CD1c-positive myeloid dendritic cell (primary cell): ENCODE measurements around the gene S100A7.
A peak's percentile ranks its signal among the peaks of the same experiment; 100 is the strongest.
"Not testable (repeated sequence)": the region's sequence is repeated elsewhere in the genome, so short reads cannot be mapped to it uniquely, and the experiment has no call there.

Experiments
- DNase-seq: peaks from one replicate; pipeline ENCODE4 v3.0.0-alpha.2; 2016; ENCODE audit errors: extremely low spot score

S100A7 gene

DNA sequence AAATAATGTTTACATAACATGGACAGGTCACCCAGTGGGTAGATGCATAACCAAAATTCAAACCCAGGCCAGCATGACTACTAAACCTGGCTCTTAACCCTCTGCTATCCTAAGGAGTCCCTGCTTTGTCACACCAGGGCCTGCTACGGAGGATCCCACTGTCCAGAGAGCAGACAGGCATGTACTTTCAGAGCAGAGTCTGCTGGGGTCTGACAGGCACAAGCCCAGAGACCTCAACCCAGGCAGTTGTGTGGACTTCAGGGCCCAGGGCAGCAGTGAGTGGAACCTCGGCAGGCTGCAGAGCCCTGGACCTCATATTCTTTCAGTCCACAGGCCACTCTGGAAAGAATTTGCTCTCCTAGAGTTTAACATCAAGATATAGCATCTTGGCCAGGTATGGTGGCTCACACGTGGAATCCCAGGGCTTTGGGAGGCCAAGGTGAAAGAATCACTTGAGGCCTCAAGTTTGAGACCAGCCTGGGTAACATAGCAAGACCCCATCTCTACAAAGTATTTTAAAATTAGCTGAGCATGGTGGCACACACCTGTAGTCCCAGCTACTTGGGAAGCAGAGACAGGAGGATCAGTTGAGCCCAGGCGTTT is 16.1 kb upstream of the S100A7 start:
- DNase-seq, result no peak

DNA sequence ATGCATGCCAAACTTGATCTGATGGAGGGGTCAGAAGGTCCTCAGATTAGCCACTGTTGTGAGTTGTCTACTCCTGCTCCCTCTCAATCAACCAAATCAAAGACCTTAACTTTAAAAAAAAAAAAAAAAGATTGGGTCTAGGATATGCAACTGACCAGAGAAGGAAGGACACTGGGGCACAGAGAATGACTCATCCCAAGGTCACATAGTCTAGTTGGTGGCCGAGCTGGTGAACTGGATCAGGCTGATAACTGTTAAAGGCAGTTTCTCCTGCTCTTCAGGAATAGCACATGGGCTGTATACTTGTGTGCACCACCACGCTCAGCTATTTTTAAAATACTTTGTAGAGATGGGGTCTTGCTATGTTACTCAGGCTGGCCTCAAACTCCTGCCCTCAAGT is 14.8 kb upstream of the S100A7 start:
- no peak for DNase-seq

DNA sequence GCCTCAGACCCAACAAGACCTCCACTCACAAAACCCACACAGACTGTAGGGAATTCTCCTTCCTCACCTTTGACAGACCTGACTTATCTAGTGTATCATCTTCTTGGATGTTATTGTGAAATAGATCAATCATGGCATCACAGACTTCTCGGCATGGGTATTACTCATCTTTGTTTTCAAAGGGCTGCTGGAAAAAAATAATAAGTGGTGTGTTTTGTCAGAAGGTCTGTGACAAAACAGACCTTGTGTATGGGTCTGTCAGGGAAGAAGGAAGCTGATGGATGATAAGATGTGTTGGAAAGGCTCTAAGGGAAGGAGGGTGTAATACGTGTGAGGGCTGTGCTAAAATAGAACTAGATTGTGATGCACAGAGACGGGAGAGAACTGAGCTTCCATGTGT is 13.9 kb upstream of the S100A7 start:
- no peak for DNase-seq

DNA sequence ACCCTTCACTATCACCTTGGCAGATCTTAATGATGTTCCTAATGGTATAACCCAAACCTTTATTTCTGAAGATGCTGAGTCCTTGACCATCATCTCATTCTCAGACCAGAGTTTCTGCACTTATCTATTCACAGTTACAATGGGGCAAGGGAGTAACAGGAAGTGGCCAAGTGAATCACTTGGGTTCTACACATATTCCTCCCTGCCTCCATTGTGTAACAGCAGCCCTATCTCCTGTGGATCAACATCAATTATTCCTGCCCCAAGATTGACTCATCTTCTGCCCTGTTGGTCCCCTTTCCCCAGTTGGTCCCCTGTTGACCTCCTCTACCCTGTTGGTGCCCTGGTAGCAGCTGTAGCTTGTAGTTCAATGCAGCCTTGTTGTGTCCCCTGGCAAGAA is 10.3 kb upstream of the S100A7 start:
- no peak for DNase-seq

DNA sequence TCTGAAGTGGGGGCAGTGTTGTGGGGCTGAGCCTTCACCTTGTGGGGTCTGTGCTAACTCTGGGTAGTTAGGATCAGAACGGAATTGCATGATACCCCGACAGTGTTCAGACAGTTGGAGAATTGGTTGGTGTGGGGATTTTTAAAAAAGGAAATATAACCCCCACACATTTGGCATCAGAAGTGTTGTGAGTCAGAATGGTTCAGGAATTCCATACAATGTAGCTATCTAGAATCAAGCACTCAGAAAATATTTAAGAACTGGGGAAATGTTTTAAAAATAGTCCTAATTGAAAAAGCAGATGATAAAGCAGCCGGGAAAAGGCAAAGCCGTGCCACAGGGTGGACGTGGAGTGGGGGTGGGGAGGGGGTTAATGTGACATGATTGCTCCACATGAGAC is 6.5 kb upstream of the S100A7 start:
- DNase-seq, result no peak

DNA sequence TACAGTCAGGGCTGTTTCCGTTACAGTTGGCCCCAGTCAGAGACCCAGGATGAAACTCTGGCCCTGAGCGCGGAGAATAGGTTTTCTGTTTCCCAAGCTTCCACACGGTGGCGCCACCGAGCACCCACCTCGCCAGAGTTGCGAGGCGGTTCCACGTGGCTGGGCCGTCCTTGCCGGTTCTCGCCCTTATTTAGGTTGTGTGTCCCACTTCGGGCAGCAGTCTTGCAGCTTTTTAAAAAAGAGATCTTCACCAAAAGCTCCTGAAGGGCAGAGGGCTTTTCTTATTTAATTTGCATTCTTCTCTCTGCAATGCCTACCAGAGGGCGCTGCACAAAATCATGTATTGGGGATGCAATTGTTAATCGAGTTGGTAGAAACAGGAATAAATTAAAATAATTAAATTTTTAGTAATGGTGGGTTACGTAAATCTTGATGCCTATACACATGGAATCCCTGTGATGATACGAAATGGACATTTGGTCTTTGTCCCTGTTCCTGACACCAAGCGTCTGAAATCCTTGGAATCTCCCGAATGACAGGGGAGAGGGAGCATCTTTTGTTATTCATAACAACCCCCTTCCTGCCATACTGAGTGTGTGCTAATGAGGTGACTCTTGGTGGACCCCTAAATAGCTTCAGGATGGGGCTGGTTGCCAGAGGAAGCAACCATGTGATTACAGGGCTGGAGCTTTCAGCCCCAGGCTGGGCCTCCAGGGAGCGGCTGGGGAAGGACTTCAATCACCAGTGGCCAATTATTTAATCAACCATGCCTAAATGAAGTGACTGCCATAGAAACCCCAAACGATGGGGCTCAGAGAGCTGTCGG is 5.6 kb upstream of the S100A7 start:
- DNase-seq, result peak; percentile 68

DNA sequence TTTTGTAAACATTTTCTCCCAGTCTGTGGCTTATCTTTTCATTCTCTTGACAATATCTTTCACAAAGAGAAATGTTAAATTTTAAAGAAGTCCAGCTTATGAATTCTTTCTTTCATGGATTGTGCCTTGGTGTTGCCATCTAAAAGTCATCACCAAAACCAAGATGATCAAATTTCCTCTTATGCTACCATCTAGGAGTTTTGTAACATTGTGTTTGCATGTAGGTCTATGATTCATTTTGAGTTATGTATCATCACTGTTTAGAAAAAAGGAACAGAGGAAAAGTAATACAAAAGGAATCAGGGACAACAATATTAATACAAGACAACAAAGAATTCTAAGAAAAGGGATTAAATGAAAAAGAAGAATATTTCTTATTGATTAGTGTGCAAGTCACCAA is 2.3 kb upstream of the S100A7 start:
- peak; percentile 3 for DNase-seq

DNA sequence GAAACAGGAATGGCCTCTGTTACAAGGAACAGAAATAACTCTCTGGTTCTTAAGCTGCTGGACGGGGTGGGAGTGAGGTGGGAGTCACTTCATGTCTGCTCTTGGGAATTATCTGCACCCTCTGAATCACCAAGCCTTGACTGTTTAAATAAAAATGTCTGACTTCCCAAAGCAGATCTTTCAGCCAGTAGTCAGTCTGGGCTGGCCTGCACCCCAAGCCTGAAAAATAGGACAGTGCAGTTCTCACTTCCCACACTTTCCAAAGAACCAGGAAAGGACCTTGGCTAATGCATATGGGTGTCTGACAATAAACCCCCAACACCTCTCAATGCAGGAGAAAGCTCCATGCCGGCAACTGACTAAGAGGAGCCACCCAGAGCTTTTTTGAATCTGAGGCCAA is 796 bp downstream of the S100A7 start:
- no peak for DNase-seq

DNA sequence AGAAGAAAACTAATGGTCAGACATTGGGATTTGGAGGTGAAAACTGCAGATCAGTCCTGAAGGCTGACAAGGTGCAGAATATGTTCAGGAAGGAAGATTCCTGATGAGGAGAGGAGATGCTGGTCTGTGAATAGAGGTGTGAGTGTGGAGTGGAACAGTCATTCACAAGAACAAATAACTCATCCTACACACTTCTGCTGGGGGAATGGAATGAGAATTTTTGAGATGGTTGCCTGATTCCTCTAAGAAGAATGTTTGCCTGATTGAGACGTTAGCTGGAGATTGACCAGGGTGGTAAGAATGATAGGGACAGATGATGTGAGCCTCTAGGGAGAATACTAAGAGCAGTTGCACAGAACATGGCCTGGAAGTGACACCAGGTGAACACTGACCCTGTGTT is 4.1 kb downstream of the S100A7 start:
- DNase-seq, result no peak

DNA sequence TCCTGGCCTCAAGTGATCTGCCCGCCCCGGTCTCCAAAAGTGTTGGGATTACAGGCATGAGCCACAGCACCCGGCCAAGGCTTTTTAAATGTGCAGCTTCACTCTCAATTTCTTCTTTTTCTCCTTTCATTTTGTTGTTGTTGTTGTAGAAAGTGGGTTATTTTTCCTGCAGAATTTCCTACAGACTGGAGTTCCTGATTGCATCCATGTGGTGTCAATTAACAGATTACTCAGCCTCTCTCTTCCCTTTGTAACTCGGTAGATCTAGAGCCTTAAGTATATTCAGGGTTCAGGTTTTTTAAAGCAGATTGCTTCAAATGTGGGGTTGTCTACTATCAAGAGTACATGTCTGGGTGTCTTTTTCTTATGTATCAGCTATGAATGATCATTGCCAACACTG is 11.6 kb downstream of the S100A7 start:
- not testable (repeated sequence) for DNase-seq

DNA sequence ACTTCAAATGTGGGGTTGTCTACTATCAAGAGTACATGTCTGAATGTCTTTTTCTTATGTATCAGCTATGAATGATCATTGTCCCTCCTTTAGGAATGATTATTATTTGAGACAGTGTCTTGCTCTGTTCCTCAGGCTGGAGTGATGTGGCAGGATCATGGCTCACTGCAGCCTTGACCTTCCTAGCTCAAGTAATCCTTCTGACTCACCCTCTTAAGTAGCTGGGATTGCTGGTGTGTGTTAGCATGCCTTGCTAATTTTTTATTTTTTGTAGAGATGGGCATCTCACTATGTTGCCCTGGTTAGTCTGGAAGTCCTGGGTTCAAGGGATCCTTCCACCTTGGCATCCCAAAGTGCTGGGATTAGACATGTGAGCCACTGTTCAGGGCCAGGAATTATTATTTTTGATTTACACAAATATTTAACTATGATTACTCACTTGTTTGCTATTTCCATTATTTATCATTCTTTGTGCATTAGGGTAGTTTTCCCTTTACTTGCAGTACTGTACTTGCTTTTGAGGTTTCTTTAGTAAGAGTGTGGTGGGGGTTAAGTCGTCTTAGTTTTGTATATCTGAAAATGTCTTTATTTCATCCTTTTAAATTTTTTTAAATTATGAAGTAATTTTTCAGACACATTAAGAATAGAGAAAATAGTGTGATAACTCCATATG is 12.8 kb downstream of the S100A7 start:
- DNase-seq, result no peak

DNA sequence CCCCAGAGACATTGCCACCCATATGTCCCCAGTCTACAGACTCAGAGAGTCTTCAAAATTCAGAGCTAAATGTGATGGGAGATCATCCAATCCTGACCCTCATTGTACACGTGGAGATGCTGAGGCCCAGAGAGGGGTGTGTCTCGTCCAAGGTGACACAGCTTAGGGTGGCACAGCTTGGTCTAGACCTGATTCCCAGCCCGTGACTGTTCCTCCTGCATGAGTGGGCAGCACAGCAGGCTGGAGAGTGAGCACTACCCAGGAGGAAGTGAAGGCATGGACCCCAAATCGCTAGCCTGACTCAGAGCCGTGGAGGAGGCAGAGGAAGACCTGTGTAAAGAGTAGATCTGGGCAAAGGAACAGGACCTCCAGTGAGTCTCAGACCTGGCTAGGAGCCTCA is 16.4 kb downstream of the S100A7 start:
- DNase-seq, result no peak

DNA sequence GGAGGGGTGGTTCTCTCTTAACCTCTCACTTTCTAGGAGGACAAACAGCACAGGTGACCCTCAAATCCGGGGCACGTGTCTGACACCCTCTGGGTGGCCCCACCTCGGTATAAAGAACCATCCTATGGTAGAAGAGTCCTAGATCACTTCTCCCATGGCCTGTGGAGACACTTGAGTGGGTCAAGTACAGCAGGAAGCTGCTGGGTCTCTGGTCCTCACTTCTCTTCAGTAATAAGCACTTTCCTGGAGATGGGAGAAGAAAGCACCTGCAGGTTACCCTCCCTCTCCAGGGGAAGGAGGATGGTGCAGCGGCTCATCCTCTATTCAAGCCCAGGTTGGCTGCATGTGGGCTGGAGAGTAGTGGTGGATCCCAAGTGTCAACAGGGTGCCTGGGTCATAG is 17.0 kb downstream of the S100A7 start:
- no peak for DNase-seq

DNA sequence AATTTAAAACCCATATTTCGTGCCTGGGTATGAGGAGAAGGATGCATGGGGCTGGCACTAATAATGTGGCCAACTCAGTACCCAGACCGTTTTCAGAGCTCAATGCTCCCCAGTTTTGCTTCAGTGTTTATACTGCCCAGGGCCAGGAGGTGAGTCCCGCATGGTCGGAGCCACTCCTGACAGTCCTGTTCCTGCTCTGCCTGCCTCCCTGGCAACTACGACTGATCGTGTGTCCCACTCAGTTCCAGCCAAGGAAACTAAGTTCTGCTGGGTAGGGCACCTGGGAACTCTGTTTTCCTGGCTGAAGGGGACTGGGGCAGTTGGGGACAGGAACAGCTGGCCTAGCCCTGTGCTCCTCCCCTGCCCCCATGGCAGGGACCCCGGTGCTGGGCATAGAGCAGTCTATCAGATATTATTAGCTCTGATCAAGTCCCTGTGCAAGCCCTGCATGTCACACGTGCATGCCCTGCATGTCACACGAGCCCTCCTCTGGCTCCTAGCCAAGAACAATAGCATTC is 19.2 kb downstream of the S100A7 start:
- no peak for DNase-seq

DNA sequence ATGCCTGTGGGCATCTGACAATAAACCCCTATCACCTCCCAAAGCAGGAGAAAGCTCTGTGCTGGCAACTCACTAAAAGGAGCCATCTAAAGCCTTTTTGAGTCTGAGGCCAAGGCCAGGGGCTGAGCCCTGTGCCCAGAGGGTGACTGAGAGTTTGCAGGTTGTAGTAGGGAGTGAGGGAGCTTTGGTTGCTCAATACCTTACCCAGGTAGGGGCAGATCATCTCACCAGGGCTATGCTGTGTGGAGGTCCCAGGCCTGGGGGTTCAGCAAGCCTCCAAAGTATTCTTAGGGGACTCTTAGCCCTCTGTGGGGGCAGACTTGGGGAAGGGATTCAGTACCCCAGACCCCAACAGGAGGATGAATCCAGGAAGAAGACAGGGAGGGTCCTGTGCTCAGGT is 21.2 kb downstream of the S100A7 start:
- no peak for DNase-seq

DNA sequence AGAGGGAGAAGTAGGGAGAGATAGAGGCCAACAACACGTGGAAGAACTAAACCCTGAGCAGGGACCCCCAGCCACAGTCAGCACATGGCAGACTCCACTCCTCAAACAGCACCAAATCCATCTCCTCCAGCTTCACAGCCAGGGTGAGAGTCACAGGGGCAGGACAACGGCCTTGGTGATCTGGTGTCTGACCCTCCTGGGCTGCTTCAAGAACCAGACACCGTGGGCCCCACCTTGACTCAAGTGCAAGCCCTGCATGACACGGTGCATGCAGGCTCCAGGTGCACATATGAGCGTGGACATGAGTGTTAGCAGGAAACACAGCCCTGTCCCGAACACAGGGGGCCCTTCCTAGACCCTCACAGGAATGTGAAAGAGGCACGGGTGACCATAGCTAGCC is 21.9 kb downstream of the S100A7 start:
- no peak for DNase-seq

DNA sequence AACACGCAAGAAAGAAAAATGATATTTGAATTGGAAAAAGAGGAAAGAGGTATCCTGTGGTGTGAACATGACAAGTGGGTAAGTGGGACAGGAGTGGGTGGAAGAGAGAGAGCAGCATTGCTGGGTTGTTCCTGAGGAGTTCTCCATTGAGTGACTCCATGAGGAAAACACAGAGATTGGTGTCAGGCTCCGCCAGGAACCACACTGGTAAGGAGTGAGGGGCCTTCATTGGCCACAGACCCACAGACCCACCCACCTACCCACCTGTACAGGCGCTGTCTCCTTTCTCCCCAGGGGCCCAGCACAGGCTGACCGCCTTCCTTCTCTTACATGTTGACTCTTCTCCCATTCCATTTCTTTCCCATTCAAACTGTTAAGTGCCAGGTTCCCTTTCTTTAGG is 23.2 kb downstream of the S100A7 start:
- no peak for DNase-seq

DNA sequence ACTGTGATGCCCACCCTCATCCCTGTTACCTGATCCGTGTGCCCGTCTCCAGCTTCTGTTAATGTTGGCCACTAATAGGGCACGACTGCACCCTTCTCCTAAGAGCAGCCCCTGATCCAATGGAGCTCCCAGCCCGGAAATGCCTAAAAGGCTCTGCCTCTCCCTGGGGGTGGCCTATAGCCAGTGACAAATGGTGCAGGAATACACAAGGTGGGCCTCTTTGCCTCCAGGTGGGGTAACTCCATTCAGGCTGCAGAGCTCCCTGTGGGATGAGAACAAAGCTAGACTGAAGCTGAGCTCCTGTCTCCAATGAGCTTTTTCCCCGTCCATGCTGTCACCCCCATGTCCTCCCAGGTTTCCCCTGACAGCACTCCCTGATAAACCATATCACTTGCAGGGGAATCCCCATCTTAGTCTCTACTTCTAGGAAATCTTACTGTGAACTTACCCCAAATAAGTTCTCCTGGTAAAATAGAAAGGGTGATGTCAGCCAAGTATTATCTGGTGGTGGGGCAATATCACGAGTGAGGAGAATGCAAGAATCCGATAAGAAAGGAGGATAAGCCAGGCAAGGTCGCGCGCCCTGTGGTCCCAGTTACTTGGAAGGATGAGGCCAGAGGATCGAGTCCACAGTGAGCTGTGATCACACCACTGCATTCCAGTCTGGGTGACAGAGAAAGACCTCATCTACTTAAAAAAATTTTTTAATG is 25.6 kb downstream of the S100A7 start:
- no peak for DNase-seq

DNA sequence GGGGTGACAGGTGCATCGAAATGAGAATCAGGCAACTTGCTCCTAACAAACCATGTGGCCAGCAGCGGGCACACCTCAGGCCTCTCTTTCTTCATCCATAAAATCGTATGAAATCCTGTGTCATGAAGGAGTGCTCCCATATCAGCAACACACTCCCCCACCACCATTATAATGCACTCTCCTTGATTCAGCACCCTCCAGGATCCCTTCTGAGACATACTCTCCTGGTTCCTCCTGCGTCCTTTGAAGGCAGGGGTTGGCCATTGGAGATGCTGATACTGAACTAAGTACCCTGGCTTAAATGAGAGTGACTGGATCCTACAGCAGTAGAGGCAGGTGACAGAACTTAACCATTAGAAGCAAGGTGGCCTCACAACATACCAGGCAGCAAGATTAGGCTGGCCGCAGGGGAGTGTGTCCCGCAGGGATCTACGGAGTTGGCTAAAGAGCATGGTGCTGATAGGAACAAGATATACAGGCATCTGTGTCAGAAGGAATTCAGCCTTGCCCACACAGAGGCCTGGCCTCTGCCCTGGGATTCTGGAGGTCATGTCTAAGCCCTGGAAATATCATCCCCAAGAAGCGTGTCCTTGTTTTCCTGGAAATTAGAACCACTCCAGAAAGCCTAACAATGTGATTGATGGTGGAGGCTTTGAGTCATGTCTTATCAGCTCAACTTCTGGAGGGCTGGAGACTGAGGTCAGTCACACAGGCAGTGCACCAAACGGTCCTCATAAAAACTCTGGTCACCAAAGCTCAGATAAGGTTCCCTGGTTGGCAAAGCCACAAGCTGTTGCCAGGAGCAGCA is 27.4 kb downstream of the S100A7 start:
- DNase-seq, result no peak

DNA sequence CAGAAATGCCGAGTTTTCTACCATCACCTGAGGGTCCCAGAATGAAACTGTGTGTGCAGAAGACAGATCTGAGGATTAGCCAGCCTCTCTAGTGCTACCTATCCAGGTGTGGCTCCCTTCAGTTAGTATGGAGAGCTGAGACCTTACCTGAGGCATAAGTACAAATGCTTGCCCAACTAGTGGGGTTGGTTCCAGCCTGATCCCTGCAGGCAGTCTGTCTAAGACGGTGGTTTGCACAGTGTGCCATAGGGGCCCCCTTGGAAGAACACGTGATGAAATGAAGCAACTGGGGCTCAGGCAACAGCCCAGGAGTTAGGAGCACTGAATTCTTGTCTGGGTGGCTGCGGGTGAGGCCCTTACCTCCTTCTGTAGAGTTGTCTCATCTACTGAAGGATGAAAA is 28.5 kb downstream of the S100A7 start:
- no peak for DNase-seq

DNA sequence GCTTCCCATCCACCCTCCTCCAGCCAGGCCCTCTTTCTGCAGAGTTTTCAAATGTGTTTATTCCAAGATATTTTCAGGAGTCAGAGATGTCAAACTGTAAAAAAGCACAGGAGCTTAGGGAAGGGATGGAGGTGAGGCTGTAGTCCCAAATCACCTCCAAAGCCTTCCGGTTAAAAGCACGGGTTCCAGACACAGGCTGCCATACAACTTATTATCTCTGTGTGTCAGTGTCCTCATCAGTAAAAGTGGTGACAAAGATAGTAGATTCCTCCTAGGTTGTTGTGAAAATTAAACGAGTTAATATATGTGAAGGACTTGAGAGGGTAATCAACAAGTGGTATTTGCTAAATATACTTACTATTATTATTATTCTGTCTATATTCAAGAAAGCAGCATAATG is 29.0 kb downstream of the S100A7 start:
- DNase-seq, result no peak
